Neural crest cell (in vitro differentiated cells): ENCODE results near the gene TUBGCP2. TPM values are rescaled to one million over a fixed set of nuclear protein-coding genes. Genes with fewer than 3 reads are reported as not detected.

ENCODE experiments used
- DNase-seq: peaks from one replicate; pipeline ENCODE4 v3.0.0; 2021; ENCODE audit warnings: low read depth, mixed read lengths, low spot score
- H3K27ac Mint-ChIP-seq: one replicate; pipeline ENCODE4 v1.8.0; 2021; ENCODE audit warnings: mild to moderate bottlenecking, mixed read lengths; ENCODE audit not compliant: unreplicated experiment
- H3K27me3 Mint-ChIP-seq: 2 replicates; pipeline ENCODE4 v1.8.0; 2021; ENCODE audit warnings: low read depth, mild to moderate bottlenecking, mixed read lengths
- H3K36me3 Mint-ChIP-seq: 2 replicates; pipeline ENCODE4 v1.8.0; 2021; ENCODE audit warnings: low read depth, mild to moderate bottlenecking, mixed read lengths
- H3K4me1 Mint-ChIP-seq: 2 replicates; pipeline ENCODE4 v1.8.0; 2021; ENCODE audit warnings: mixed read lengths
- H3K4me3 Mint-ChIP-seq: one replicate; pipeline ENCODE4 v1.8.0; 2021; ENCODE audit warnings: mild to moderate bottlenecking, mixed read lengths
- H3K9me3 Mint-ChIP-seq: 2 replicates; pipeline ENCODE4 v1.8.0; 2021; ENCODE audit warnings: mixed read lengths
- CTCF ChIP-seq: fragments of 200-600 bp; sonication (generic); conservative IDR thresholded peaks from 2 replicates; pipeline ENCODE4 v1.5.0; 2021; ENCODE audit warnings: antibody characterized with exemption, mild to moderate bottlenecking
- total RNA-seq: library from RNA; stranded (reverse); gene quantifications from 2 replicates; pipeline ENCODE4 v1.2.1, GENCODE V29; 2021

The TUBGCP2 gene
- total RNA-seq, 1 donor from 2014 or later: 70.0 TPM

- no peak overlapping the region for H3K27ac Mint-ChIP-seq
- no peak for DNase-seq
- H3K27me3 Mint-ChIP-seq: no peaks in the 10 kb centered on the region
- H3K4me1 Mint-ChIP-seq: no peaks in the 10 kb centered on the region
- H3K36me3 Mint-ChIP-seq: peaks cover 5% of the 10 kb centered on the region
- H3K4me3 Mint-ChIP-seq: no peak overlapping the region
- no peaks in the 10 kb centered on the region for H3K9me3 Mint-ChIP-seq
- no peak for TF ChIP-seq CTCF
These were observed 20.7 kb downstream of the TUBGCP2 start for GRCh38 chr10:133287832-133288500.

- Mint-ChIP-seq H3K4me1 (no peaks in the 10 kb centered on the region), H3K27ac (no peak overlapping the region), H3K27me3 (no peaks in the 10 kb centered on the region), H3K36me3 (peaks cover 5% of the 10 kb centered on the region), H3K4me3 (no peak overlapping the region), H3K9me3 (no peaks in the 10 kb centered on the region)
- no peak for DNase-seq
- TF ChIP-seq CTCF: no peak
These were observed 22.3 kb downstream of the TUBGCP2 start for GRCh38 chr10:133286366-133286765.

GRCh38 chr10:133285217-133285616 lies 23.5 kb downstream of the TUBGCP2 start:
- H3K36me3 Mint-ChIP-seq: peaks cover 5% of the 10 kb centered on the region
- DNase-seq: no peak
- H3K4me1 Mint-ChIP-seq: no peaks in the 10 kb centered on the region
- no peak overlapping the region for H3K27ac Mint-ChIP-seq
- no peak overlapping the region for H3K4me3 Mint-ChIP-seq
- no peaks in the 10 kb centered on the region for H3K9me3 Mint-ChIP-seq
- H3K27me3 Mint-ChIP-seq: no peaks in the 10 kb centered on the region
- no peak for TF ChIP-seq CTCF

- Mint-ChIP-seq H3K36me3 (peaks cover 5% of the 10 kb centered on the region), H3K4me3 (no peak overlapping the region), H3K9me3 (no peaks in the 10 kb centered on the region), H3K4me1 (no peaks in the 10 kb centered on the region), H3K27ac (no peak overlapping the region), H3K27me3 (no peaks in the 10 kb centered on the region)
- DNase-seq: no peak
- TF ChIP-seq CTCF: no peak
These were observed 24.7 kb downstream of the TUBGCP2 start for GRCh38 chr10:133283931-133284330.

GRCh38 chr10:133282846-133283390 lies 25.8 kb downstream of the TUBGCP2 start:
- H3K4me3 Mint-ChIP-seq: no peak overlapping the region
- no peaks in the 10 kb centered on the region for H3K9me3 Mint-ChIP-seq
- H3K36me3 Mint-ChIP-seq: peaks cover 3% of the 10 kb centered on the region
- H3K4me1 Mint-ChIP-seq: no peaks in the 10 kb centered on the region
- no peak for DNase-seq
- TF ChIP-seq CTCF: no peak
- no peak overlapping the region for H3K27ac Mint-ChIP-seq
- H3K27me3 Mint-ChIP-seq: peaks cover under 1% of the 10 kb centered on the region
